AG10803 (cell line): ENCODE measurements around the gene PLK5.

Experiments
- DNase-seq: peaks from one replicate; pipeline ENCODE4 v3.0.0; 2010; ENCODE audit warnings: low read depth
- H3K4me3 ChIP-seq: 2 replicates; pipeline ENCODE4 v1.5.1; 2011; ENCODE audit warnings: mild to moderate bottlenecking, low read length, control low read depth
- CTCF ChIP-seq: conservative IDR thresholded peaks from 2 replicates; pipeline ENCODE4 v1.5.1; 2011; ENCODE audit warnings: mild to moderate bottlenecking, low read length, control low read depth, inconsistent platforms

Gene PLK5

GRCh38 chr19:1556390-1557070 is 32.7 kb downstream of the PLK5 start:
- no peak overlapping the region for H3K4me3 ChIP-seq
- TF ChIP-seq CTCF = no peak
- DNase-seq = no peak

- no peak for TF ChIP-seq CTCF
- DNase-seq = no peak
- H3K4me3 ChIP-seq = no peak overlapping the region
These were observed 34.7 kb downstream of the PLK5 start for GRCh38 chr19:1558552-1558951.

GRCh38 chr19:1560286-1560882 is 36.5 kb downstream of the PLK5 start:
- no peak overlapping the region for H3K4me3 ChIP-seq
- DNase-seq = no peak
- no peak for TF ChIP-seq CTCF

- TF ChIP-seq CTCF = no peak
- H3K4me3 ChIP-seq = no peak overlapping the region
These were observed 37.5 kb downstream of the PLK5 start for GRCh38 chr19:1561236-1561842.

GRCh38 chr19:1563251-1563650 is 39.4 kb downstream of the PLK5 start:
- H3K4me3 ChIP-seq = no peak overlapping the region
- no peak for DNase-seq
- no peak for TF ChIP-seq CTCF

More at GRCh38 chr19:1561236-1561842, 37.5 kb downstream of the PLK5 start:
- DNase-seq = no peak

GRCh38 chr19:1566392-1567115 is 42.7 kb downstream of the PLK5 start:
- peak; percentile 78 for DNase-seq
- no peak for TF ChIP-seq CTCF
- peak overlapping the region; percentile 76 for H3K4me3 ChIP-seq
